Measurements from ENCODE around the gene ZNF785. TPM values are rescaled to one million over a fixed set of nuclear protein-coding genes. Genes with fewer than 3 reads are reported as not detected.

The ZNF785 gene
- total and polyA plus RNA-seq, 2 experiments from 2014 or later: 4.9 to 7.1 TPM

DNA sequence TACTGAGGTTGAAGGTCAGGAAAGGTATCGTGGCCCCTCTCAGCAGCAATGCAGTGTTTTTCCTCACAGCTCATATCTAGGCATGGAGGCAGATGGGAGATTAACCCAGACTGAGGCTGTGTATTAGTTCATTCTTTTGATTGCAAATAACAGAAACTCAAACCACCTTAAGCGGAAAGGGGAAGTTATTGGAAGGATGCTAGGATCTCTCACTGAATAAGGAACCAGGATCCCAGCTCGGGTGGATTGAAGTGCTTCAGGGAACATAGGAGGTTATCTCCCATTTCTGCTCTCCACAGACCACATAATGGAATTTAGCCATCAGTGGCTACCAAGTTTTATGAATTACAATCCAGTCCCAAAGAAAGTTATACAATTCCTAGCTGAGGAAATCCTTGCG, 16.5 kb upstream of the ZNF785 start:
- Histone ChIP-seq H3K4me3 (no peak overlapping the region), H3K4me1 (ENCODE audit: insufficient read depth) (no peaks in the 10 kb centered on the region), H3K27ac (ENCODE audit: low read depth) (no peak overlapping the region), H3K9me2 (ENCODE audit: insufficient read depth) (no peaks in the 10 kb centered on the region), H3K27me3 (ENCODE audit: insufficient read depth) (no peaks in the 10 kb centered on the region), H3K36me3 (ENCODE audit: insufficient read depth) (0 out of 2 replicates have a peak, but pooled peaks cover 13% of the 10 kb centered on the region), H3K4me2 (no peak overlapping the region), H4K20me1 (replicated peaks; ENCODE audit: insufficient read depth) (peaks cover 10% of the 10 kb centered on the region; the same call in 1 of the 2 replicates), H3F3A (replicated peaks; ENCODE audit: low read depth) (peaks cover 3% of the 10 kb centered on the region; the same call in 1 of the 2 replicates), H2AFZ (no peak overlapping the region), H3K79me2 (replicated peaks; ENCODE audit: insufficient read depth) (0 out of 2 replicates have a peak, but pooled peaks cover 5% of the 10 kb centered on the region)
- ATAC-seq (no peak), DNase-seq (ENCODE audit: low spot score) (no peak)
- Mint-ChIP-seq H3K27me3 (ENCODE audit: insufficient read depth, low read depth, poor library complexity) (peaks cover 8% of the 10 kb centered on the region), H3K27ac (no peak overlapping the region; the same call in 1 of the 2 replicates), H3K4me3 (no peak overlapping the region), H3K4me1 (no peaks in the 10 kb centered on the region), H3K9me3 (peaks cover 6% of the 10 kb centered on the region; the same call in 2 of the 3 replicates), H3K36me3 (ENCODE audit: low read depth) (peaks cover 44% of the 10 kb centered on the region)
- TF ChIP-seq ZNF331 (CRISPR knock-in tag; IDR thresholded peaks at IDR 0.05; ENCODE audit: low read depth): no peak
- TF ChIP-seq CREB1 (CRISPR knock-in tag; IDR thresholded peaks at IDR 0.05; ENCODE audit: low read depth): no peak
- no peak for TF ChIP-seq POLR2AphosphoS5 (IDR thresholded peaks at IDR 0.05; ENCODE audit: low read depth)
- no peak for TF ChIP-seq ZNF114 (CRISPR knock-in tag; IDR thresholded peaks at IDR 0.05)
- TF ChIP-seq STAT1 (IDR thresholded peaks at IDR 0.05; ENCODE audit: unreplicated experiment): no peak
- TF ChIP-seq, protein P1, sequence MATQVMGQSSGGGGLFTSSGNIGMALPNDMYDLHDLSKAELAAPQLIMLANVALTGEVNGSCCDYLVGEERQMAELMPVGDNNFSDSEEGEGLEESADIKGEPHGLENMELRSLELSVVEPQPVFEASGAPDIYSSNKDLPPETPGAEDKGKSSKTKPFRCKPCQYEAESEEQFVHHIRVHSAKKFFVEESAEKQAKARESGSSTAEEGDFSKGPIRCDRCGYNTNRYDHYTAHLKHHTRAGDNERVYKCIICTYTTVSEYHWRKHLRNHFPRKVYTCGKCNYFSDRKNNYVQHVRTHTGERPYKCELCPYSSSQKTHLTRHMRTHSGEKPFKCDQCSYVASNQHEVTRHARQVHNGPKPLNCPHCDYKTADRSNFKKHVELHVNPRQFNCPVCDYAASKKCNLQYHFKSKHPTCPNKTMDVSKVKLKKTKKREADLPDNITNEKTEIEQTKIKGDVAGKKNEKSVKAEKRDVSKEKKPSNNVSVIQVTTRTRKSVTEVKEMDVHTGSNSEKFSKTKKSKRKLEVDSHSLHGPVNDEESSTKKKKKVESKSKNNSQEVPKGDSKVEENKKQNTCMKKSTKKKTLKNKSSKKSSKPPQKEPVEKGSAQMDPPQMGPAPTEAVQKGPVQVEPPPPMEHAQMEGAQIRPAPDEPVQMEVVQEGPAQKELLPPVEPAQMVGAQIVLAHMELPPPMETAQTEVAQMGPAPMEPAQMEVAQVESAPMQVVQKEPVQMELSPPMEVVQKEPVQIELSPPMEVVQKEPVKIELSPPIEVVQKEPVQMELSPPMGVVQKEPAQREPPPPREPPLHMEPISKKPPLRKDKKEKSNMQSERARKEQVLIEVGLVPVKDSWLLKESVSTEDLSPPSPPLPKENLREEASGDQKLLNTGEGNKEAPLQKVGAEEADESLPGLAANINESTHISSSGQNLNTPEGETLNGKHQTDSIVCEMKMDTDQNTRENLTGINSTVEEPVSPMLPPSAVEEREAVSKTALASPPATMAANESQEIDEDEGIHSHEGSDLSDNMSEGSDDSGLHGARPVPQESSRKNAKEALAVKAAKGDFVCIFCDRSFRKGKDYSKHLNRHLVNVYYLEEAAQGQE (IDR thresholded peaks at IDR 0.05; ENCODE audit: unreplicated experiment): no peak
- TF ChIP-seq EZH2 (IDR thresholded peaks at IDR 0.05; ENCODE audit: low read depth, unreplicated experiment): no peak
- no peak for TF ChIP-seq JUNB (IDR thresholded peaks at IDR 0.05; ENCODE audit: unreplicated experiment)
- TF ChIP-seq EZH2phosphoT487 (IDR thresholded peaks at IDR 0.05; ENCODE audit: unreplicated experiment): no peak
- no peak for TF ChIP-seq CTCF (conservative IDR thresholded peaks at IDR 0.05; ENCODE audit: low read depth in 2 of 2)
- TF ChIP-seq NANOG (IDR thresholded peaks at IDR 0.05; ENCODE audit: borderline replicate concordance): no peak
- TF ChIP-seq, protein P2, sequence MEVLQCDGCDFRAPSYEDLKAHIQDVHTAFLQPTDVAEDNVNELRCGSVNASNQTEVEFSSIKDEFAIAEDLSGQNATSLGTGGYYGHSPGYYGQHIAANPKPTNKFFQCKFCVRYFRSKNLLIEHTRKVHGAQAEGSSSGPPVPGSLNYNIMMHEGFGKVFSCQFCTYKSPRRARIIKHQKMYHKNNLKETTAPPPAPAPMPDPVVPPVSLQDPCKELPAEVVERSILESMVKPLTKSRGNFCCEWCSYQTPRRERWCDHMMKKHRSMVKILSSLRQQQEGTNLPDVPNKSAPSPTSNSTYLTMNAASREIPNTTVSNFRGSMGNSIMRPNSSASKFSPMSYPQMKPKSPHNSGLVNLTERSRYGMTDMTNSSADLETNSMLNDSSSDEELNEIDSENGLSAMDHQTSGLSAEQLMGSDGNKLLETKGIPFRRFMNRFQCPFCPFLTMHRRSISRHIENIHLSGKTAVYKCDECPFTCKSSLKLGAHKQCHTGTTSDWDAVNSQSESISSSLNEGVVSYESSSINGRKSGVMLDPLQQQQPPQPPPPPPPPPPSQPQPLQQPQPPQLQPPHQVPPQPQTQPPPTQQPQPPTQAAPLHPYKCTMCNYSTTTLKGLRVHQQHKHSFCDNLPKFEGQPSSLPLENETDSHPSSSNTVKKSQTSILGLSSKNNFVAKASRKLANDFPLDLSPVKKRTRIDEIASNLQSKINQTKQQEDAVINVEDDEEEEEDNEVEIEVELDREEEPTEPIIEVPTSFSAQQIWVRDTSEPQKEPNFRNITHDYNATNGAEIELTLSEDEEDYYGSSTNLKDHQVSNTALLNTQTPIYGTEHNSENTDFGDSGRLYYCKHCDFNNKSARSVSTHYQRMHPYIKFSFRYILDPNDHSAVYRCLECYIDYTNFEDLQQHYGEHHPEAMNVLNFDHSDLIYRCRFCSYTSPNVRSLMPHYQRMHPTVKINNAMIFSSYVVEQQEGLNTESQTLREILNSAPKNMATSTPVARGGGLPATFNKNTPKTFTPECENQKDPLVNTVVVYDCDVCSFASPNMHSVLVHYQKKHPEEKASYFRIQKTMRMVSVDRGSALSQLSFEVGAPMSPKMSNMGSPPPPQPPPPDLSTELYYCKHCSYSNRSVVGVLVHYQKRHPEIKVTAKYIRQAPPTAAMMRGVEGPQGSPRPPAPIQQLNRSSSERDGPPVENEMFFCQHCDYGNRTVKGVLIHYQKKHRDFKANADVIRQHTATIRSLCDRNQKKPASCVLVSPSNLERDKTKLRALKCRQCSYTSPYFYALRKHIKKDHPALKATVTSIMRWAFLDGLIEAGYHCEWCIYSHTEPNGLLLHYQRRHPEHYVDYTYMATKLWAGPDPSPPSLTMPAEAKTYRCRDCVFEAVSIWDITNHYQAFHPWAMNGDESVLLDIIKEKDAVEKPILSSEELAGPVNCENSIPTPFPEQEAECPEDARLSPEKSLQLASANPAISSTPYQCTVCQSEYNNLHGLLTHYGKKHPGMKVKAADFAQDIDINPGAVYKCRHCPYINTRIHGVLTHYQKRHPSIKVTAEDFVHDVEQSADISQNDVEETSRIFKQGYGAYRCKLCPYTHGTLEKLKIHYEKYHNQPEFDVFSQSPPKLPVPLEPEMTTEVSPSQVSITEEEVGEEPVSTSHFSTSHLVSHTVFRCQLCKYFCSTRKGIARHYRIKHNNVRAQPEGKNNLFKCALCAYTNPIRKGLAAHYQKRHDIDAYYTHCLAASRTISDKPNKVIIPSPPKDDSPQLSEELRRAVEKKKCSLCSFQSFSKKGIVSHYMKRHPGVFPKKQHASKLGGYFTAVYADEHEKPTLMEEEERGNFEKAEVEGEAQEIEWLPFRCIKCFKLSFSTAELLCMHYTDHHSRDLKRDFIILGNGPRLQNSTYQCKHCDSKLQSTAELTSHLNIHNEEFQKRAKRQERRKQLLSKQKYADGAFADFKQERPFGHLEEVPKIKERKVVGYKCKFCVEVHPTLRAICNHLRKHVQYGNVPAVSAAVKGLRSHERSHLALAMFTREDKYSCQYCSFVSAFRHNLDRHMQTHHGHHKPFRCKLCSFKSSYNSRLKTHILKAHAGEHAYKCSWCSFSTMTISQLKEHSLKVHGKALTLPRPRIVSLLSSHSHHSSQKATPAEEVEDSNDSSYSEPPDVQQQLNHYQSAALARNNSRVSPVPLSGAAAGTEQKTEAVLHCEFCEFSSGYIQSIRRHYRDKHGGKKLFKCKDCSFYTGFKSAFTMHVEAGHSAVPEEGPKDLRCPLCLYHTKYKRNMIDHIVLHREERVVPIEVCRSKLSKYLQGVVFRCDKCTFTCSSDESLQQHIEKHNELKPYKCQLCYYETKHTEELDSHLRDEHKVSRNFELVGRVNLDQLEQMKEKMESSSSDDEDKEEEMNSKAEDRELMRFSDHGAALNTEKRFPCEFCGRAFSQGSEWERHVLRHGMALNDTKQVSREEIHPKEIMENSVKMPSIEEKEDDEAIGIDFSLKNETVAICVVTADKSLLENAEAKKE (CRISPR knock-in tag; IDR thresholded peaks at IDR 0.05): no peak
